ENCODE results near the gene BMPR1B. TPM values are rescaled to one million over a fixed set of nuclear protein-coding genes. Genes with fewer than 3 reads are reported as not detected.

Gene BMPR1B
- total and polyA plus RNA-seq, 4 donors, result 0.27 to 0.70 (median 0.48) TPM

GRCh38 chr4:95077864-95078263 is 320.1 kb downstream of the BMPR1B start:
- no peak for DNase-seq (ENCODE audit: low spot score)
- H3K27me3 ChIP-seq (ENCODE audit: control insufficient read depth in 4 of 4, insufficient read depth in 4 of 4, low read length in 3 of 4), result no peaks in the 10 kb centered on the region
- TF ChIP-seq SP1 (IDR thresholded peaks at IDR 0.05) (no peak), RXRA (IDR thresholded peaks at IDR 0.05) (no peak), ATF3 (IDR thresholded peaks at IDR 0.05) (no peak), YY1 (IDR thresholded peaks at IDR 0.05) (no peak)
- H3K36me3 ChIP-seq (ENCODE audit: control insufficient read depth in 4 of 4, insufficient read depth in 3 of 4, low read depth in 1 of 4, low read length in 3 of 4), result no peaks in the 10 kb centered on the region
- H3K4me1 ChIP-seq (ENCODE audit: control insufficient read depth in 4 of 4, insufficient read depth in 4 of 4, low read length in 3 of 4), result no peaks in the 10 kb centered on the region
- no peak overlapping the region for H3K4me3 ChIP-seq (ENCODE audit: low read depth in 1 of 3, low read length in 3 of 3)
- no peaks in the 10 kb centered on the region for H3K9me3 ChIP-seq (ENCODE audit: control insufficient read depth in 4 of 4, low read length in 3 of 4)
- no peak overlapping the region for H3K27ac ChIP-seq (ENCODE audit: low read depth in 1 of 2, low read length in 2 of 2)
- no peak overlapping the region for H3K9ac ChIP-seq (ENCODE audit: low read depth in 1 of 2, low read length in 2 of 2)
- 75% methylated on average over 1 of the region's 1 CpG for WGBS

GRCh38 chr4:95080969-95081368 is 323.2 kb downstream of the BMPR1B start:
- TF ChIP-seq RAD21 (IDR thresholded peaks at IDR 0.05), result no peak
- TF ChIP-seq EGR1 (IDR thresholded peaks at IDR 0.05; ENCODE audit: low read depth in 2 of 2), result no peak
- TF ChIP-seq GABPA (IDR thresholded peaks at IDR 0.05 in 1 of 2, conservative IDR thresholded peaks at IDR 0.05 in 1 of 2), result no peak
- TF ChIP-seq MAX (IDR thresholded peaks at IDR 0.05), result no peak
- TF ChIP-seq SP1 (IDR thresholded peaks at IDR 0.05), result no peak
- no peak for TF ChIP-seq HNF4G (IDR thresholded peaks at IDR 0.05)
- TF ChIP-seq JUND (IDR thresholded peaks at IDR 0.05), result no peak
- no peak for TF ChIP-seq FOXA2 (IDR thresholded peaks at IDR 0.05)
- TF ChIP-seq ZBTB33 (IDR thresholded peaks at IDR 0.05), result no peak
- no peak for TF ChIP-seq FOXA1 (IDR thresholded peaks at IDR 0.05)
- TF ChIP-seq TAF1 (conservative IDR thresholded peaks at IDR 0.05), result no peak
- no peak for TF ChIP-seq HNF4A (conservative IDR thresholded peaks at IDR 0.05)
- TF ChIP-seq CTCF (IDR thresholded peaks at IDR 0.05; ENCODE audit: low read depth, low read length, missing input control), result no peak
- no peak for TF ChIP-seq ATF3 (IDR thresholded peaks at IDR 0.05)
- TF ChIP-seq REST (IDR thresholded peaks at IDR 0.05), result no peak
- TF ChIP-seq NR2F2 (IDR thresholded peaks at IDR 0.05), result no peak
- no peak for TF ChIP-seq YY1 (IDR thresholded peaks at IDR 0.05)
- no peak for TF ChIP-seq RXRA (IDR thresholded peaks at IDR 0.05)
- Histone ChIP-seq H3K9me3 (ENCODE audit: control insufficient read depth in 4 of 4, low read length in 3 of 4) (no peaks in the 10 kb centered on the region), H3K4me1 (ENCODE audit: control insufficient read depth in 4 of 4, insufficient read depth in 4 of 4, low read length in 3 of 4) (no peaks in the 10 kb centered on the region), H3K27ac (ENCODE audit: low read depth in 1 of 2, low read length in 2 of 2) (no peak overlapping the region), H3K9ac (ENCODE audit: low read depth in 1 of 2, low read length in 2 of 2) (no peak overlapping the region), H3K36me3 (ENCODE audit: control insufficient read depth in 4 of 4, insufficient read depth in 3 of 4, low read depth in 1 of 4, low read length in 3 of 4) (no peaks in the 10 kb centered on the region), H3K4me3 (ENCODE audit: low read depth in 1 of 3, low read length in 3 of 3) (no peak overlapping the region), H3K27me3 (ENCODE audit: control insufficient read depth in 4 of 4, insufficient read depth in 4 of 4, low read length in 3 of 4) (no peaks in the 10 kb centered on the region)
- WGBS, result 86% methylated on average over 3 of the region's 3 CpGs
- no peak for DNase-seq (ENCODE audit: low spot score)

Data from liver (tissue), 9 donors.